RPMI8226 (cell line): ENCODE results near the gene TOLLIP.

Experiments used
- DNase-seq: peaks from one replicate; pipeline ENCODE4 v3.0.0-alpha.2; 2015

The TOLLIP gene

GRCh38 chr11:1297011-1297575 is 12.3 kb downstream of the TOLLIP start:
- no peak for DNase-seq

- DNase-seq: no peak
Measured at GRCh38 chr11:1296287-1296686, 13.1 kb downstream of the TOLLIP start.

- no peak for DNase-seq
Measured at GRCh38 chr11:1295591-1295990, 13.8 kb downstream of the TOLLIP start.

- DNase-seq: no peak
Measured at GRCh38 chr11:1295086-1295485, 14.3 kb downstream of the TOLLIP start.

- peak; percentile 30 for DNase-seq
Measured at GRCh38 chr11:1293619-1294015, 15.8 kb downstream of the TOLLIP start.

- DNase-seq: no peak
Measured at GRCh38 chr11:1292644-1293618, 16.5 kb downstream of the TOLLIP start.

GRCh38 chr11:1292018-1292643 is 17.3 kb downstream of the TOLLIP start:
- no peak for DNase-seq

GRCh38 chr11:1291295-1292017 is 18.0 kb downstream of the TOLLIP start:
- no peak for DNase-seq

GRCh38 chr11:1290052-1291040 is 19.1 kb downstream of the TOLLIP start:
- DNase-seq: no peak

- DNase-seq: no peak
Measured at GRCh38 chr11:1289211-1289935, 20.1 kb downstream of the TOLLIP start.

- no peak for DNase-seq
Measured at GRCh38 chr11:1288426-1289151, 20.8 kb downstream of the TOLLIP start.

GRCh38 chr11:1287928-1288327 is 21.5 kb downstream of the TOLLIP start:
- DNase-seq: no peak

GRCh38 chr11:1285876-1286275 is 23.6 kb downstream of the TOLLIP start:
- DNase-seq: no peak

GRCh38 chr11:1285316-1285744 is 24.1 kb downstream of the TOLLIP start:
- DNase-seq: no peak

- DNase-seq: no peak
Measured at GRCh38 chr11:1283906-1284305, 25.5 kb downstream of the TOLLIP start.

- no peak for DNase-seq
Measured at GRCh38 chr11:1283091-1283511, 26.3 kb downstream of the TOLLIP start.

GRCh38 chr11:1281974-1282365 is 27.5 kb downstream of the TOLLIP start:
- DNase-seq: no peak

- DNase-seq: no peak
Measured at GRCh38 chr11:1281326-1281973, 28.0 kb downstream of the TOLLIP start.

GRCh38 chr11:1280116-1281035 is 29.1 kb downstream of the TOLLIP start:
- DNase-seq: no peak
